GM12801 (cell line): ENCODE data around the gene NEK6.

Source experiments
- TF ChIP-seq, protein P1 (sequence below): IDR thresholded peaks from one replicate; pipeline ENCODE4 v1.5.1; 2011; ENCODE audit warnings: control low read depth; ENCODE audit not compliant: insufficient read length; ENCODE audit errors: extremely low read depth

Gene NEK6

GRCh38 chr9:124342402-124342775 lies 84.6 kb downstream of the NEK6 start:
- TF ChIP-seq, protein P1, sequence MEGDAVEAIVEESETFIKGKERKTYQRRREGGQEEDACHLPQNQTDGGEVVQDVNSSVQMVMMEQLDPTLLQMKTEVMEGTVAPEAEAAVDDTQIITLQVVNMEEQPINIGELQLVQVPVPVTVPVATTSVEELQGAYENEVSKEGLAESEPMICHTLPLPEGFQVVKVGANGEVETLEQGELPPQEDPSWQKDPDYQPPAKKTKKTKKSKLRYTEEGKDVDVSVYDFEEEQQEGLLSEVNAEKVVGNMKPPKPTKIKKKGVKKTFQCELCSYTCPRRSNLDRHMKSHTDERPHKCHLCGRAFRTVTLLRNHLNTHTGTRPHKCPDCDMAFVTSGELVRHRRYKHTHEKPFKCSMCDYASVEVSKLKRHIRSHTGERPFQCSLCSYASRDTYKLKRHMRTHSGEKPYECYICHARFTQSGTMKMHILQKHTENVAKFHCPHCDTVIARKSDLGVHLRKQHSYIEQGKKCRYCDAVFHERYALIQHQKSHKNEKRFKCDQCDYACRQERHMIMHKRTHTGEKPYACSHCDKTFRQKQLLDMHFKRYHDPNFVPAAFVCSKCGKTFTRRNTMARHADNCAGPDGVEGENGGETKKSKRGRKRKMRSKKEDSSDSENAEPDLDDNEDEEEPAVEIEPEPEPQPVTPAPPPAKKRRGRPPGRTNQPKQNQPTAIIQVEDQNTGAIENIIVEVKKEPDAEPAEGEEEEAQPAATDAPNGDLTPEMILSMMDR: no peak

DNA sequence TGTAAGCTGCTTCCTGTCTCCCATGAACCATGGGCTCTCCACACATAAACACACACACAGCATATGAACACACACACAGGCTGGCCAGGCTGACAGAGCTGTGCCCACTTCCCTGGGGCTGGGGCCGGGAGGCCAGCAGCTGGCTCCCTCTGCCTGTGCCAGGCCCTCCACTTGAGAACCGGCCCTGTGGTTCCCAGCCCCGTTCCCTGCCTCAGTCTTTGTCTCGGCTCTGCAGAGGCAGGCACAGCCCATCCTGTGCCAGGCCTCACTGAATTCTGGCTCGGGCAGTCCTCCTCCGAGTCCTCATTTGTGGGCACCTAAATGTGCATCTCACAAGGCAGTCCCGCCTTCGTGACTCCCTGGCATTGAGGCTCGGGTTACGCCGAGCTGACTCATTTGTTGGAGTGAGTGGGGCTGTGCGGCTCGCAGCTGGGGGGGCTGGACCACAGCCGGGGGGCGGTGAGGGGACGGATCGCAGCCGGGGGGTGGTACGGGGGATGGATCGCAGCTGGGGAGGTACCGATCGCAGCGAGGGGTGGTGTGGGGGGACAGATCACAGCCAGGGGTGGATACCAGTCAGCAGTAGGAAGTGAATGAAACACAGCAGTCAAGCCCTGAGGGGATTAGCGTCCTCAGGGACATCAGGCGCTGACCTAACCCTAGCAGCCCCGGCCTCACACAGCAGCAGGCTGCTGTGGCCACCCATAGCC lies 85.2 kb downstream of the NEK6 start:
- TF ChIP-seq, protein P1: no peak

DNA sequence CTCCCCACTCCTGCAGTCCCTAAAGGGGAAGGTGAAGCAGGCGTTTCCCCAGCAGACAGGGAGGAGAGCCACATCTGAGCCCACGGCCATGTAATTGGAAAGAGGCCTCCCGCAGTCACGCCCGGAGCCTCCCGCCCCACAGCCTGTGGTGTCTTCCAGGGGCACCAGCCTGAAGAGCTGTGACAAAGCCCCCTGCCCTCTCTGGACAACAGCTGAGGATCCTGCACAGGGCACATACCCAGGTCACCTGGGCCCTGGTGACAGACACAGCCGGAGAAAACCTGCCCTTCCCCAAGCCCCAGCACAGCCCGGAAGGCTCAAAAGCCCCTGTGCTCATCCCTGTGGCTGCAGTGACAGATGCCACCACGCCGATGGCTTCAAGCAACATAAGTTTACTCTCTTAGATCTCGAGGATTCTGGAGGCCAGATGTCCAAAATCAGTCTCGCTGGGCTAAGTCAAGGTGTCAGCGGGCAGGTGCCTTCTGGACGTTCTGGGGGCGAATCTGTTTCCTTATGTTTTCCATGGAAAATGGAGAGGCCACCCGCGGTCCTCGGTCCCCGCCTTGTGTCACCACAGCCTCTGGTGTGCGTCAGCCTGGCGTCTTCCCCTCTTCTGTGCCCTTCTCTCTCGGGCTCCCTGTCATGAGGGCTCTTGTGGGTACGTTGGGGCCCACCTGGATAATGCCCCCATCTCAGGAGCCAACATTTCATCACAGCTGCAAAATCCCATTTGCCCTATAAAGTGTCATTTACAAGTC lies 86.0 kb downstream of the NEK6 start:
- TF ChIP-seq, protein P1: no peak

GRCh38 chr9:124344291-124345050 lies 86.7 kb downstream of the NEK6 start:
- TF ChIP-seq, protein P1: no peak

- TF ChIP-seq, protein P1: no peak
Observed at GRCh38 chr9:124345063-124345462, 87.3 kb downstream of the NEK6 start.

DNA sequence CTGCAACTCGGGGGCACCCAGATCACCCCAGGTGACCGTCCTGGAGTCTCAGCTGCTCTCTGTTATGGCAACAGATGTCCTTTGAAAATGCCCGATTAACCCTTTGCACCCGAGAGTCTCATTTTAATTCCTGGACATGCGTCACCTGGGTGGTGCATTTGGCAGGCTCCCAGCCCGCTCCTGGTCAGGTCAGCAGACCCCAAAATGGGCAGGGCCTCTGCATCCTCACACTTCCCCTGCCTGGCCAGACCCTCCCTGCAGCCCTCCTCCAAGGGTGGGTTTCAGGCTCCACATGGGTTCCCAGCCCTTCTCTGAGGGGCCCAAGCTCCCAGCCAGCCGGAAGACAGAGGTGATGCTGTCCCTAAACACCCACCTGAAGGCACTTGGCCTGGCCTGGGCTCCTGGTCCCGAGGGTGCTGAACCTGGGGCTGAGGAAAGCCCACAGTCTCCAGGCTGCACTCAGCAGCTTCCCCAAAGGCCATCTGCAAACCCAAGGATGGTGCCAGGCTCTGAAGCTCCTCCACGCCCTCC lies 88.1 kb downstream of the NEK6 start:
- TF ChIP-seq, protein P1: no peak
